Muscle layer of duodenum (tissue), 2 donors: Measurements from ENCODE around the gene SIRPB2.

ENCODE experiments used
- H3K27ac ChIP-seq: one replicate; pipeline ENCODE4 v1.7.0; 2013; ENCODE audit warnings: mild to moderate bottlenecking, low read length
- H3K27me3 ChIP-seq: one replicate; pipeline ENCODE4 v1.7.0; 2013; ENCODE audit warnings: low read depth, mild to moderate bottlenecking, control low read depth, low read length
- H3K36me3 ChIP-seq, 2 donors: one replicate each; pipeline ENCODE4 v1.7.0; 2013; ENCODE audit warnings: low read length in 2 of 2, control low read depth in 1 of 2, mild to moderate bottlenecking in 1 of 2; ENCODE audit not compliant: insufficient read depth in 2 of 2, control insufficient read depth in 1 of 2
- H3K4me1 ChIP-seq, 2 donors: one replicate each; pipeline ENCODE4 v1.7.0; 2013; ENCODE audit warnings: low read length in 2 of 2, mild to moderate bottlenecking in 2 of 2, control low read depth in 1 of 2, moderate library complexity in 1 of 2; ENCODE audit not compliant: insufficient read depth in 2 of 2, control insufficient read depth in 1 of 2
- H3K4me3 ChIP-seq, 2 donors: one replicate each; pipeline ENCODE4 v1.7.0; 2013; ENCODE audit warnings: low read length in 2 of 2, low read depth in 1 of 2, mild to moderate bottlenecking in 1 of 2
- H3K9me3 ChIP-seq, 2 donors: one replicate each; pipeline ENCODE4 v1.7.0; 2013; ENCODE audit warnings: low read length in 2 of 2, control low read depth in 1 of 2, mild to moderate bottlenecking in 1 of 2; ENCODE audit not compliant: control insufficient read depth in 1 of 2
- donor health status: healthy.

The SIRPB2 gene

DNA sequence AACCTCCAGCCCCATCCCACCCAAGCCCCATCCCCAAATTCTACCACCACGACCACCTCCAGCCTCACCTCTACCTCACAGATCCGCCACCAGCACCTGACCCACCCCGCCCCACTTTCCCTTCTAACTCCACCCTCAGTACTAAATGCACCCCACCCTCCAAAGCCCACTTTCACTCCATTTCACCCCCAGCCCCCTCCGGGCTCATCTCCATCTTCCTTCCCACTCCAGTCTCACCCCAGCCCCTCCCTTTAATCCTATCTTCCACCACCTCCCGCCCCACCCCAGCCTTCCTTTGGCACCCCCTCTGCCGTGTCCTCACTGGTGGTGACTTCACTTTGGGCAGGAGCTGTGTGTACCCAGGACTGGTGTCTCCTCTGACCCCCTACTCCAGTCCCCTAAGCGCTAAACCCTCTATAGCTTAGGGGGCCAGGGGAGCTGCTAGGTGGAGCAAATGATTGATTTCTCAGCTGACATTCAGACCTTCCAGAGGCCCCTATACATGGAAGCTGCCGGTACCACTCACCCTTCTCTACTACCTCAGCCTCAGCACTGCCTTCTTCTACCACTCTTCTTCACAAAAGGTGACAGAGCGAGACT is 21.8 kb downstream of the SIRPB2 start:
- Histone ChIP-seq H3K27ac (no peak overlapping the region), H3K4me1 (peaks cover 10 to 24% of the 10 kb centered on the region in 2 donors), H3K27me3 (no peaks in the 10 kb centered on the region), H3K9me3 (no peaks in the 10 kb centered on the region), H3K36me3 (peaks cover under 1 to 1% of the 10 kb centered on the region in 2 donors), H3K4me3 (no peak overlapping the region)

DNA sequence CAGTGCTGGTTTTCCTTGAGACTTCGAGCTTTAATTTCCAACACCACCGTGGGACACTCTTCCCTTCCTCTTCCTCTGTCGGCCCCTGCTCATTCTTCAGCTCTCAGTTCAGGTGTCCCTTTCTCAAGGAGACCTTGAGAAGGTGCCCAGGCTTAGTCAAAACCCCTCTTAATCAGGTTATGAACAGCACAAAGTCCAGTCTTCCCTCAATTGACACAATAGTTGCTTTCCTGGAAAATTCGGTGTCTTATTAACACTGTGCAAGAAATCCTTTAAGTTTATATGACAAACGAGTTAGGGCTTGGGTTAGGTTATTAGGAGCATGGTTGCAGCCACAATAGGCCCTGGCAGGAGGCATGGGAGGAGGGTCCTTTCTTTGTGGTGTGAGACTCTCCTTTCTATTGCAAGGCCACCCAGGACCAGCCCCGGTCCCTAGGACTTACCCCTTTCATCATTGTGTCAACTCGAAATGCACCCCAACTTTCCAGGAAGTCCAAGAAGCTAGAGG is 23.0 kb downstream of the SIRPB2 start:
- peaks cover 10 to 35% of the 10 kb centered on the region in 2 donors for H3K4me1 ChIP-seq
- H3K36me3 ChIP-seq, result peaks cover 4 to 13% of the 10 kb centered on the region in 2 donors
- H3K27ac ChIP-seq, result peak overlapping the region; percentile 69
- H3K9me3 ChIP-seq, result no peaks in the 10 kb centered on the region
- H3K4me3 ChIP-seq, result no peak overlapping the region
- H3K27me3 ChIP-seq, result no peaks in the 10 kb centered on the region

DNA sequence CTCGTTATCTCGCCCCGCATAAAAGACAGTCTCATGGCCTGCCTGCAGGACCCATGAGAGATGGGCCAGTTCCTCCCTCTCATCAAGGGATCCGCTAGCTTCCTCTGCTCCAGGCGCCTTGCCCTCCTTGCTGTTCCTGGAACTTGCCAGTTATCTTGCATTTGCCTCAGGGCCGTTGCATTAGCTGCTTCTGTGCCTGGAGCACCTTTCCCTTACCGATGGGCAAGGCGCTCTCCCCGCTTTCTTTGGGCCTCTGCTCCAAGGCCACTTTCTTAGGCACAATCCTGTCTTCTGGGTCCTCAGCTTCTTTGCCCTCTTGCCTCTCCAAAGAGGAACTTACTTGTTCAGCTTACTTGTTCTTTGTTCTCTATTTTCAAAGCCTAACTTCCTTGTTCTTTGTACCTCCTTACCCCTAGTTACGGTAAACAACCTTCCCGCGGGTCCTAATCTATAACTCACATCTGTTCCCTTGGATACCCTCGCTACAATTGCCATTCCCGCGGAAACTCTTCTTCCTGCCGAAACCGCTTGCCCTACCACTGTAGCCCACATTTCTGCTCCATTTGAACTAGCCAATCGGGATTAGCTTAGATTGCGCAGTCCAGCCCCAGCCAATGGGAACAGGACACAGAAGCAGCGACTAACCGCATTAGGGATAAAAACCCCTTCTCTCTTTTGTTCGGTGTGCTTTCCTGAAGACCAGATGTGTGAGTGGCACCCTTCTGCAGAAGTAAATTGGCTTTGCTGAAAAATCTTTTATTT is 23.7 kb downstream of the SIRPB2 start:
- Histone ChIP-seq H3K4me3 (peak overlapping the region; percentile 64 to 99), H3K27me3 (no peaks in the 10 kb centered on the region), H3K27ac (peak overlapping the region; percentile 84), H3K36me3 (peaks cover 4 to 16% of the 10 kb centered on the region in 2 donors), H3K4me1 (peaks cover 10 to 38% of the 10 kb centered on the region in 2 donors), H3K9me3 (no peaks in the 10 kb centered on the region)

GRCh38 chr20:1467082-1467354 is 24.2 kb downstream of the SIRPB2 start:
- H3K4me3 ChIP-seq, result peak overlapping the region; percentile 64 to 99
- peak overlapping the region; percentile 84 for H3K27ac ChIP-seq

DNA sequence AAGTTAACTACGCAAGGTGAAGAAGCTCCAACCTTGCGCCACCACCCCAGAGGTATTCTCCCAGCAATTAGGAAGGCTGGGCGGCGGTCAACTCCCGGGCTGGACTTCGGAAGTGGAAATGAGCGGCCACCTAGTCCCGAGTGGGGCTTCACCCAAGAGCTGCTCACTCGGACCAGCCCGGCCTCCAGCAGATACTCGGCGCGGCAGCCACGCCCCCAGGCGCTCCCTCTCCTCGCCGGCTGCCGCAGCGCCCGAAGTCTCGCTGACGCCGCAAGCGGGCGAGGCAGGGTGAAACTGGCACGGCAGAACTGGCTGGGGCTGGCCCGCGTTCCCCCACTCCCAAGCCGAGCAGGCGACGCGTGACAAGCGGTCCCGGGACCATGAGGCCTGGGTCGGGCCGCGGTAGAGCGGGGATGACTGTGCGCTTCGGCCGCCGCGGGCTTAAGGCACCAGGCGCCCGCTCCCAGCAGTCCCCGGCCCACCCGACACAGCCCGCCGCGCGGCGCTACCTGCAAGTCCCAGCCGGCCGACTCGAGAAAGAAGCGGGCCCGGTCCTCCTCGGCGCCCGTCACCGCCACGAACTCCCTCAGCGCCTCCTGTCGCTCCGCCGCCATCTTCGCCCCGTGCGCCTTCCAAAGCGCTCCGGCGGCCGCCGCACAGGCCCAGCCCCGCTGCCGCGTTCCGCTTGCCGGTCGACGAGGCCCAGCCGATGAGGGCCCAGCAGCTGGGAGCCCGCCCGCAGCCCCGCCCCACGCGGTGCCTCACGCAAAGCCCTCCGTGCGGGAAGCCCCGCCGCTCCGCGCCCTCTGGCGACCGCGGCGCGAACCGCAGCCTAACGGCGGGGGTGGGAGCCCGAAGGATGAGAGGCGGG is 24.8 kb downstream of the SIRPB2 start, which contains the start of gene NSFL1C:
Gene NSFL1C, minus strand, starts transcription at position 639 of the 871 bp plus-strand sequence. Its CDS starts 25 bp downstream, at position 614.
- Histone ChIP-seq H3K4me3 (peak within 1 kb of the TSS; percentile 83 to 99), H3K4me1 (peaks cover 10 to 38% of the 10 kb centered on the region in 2 donors), H3K27ac (peak within 1 kb of the TSS; percentile 84), H3K27me3 (no peaks in the 10 kb centered on the region), H3K9me3 (no peaks in the 10 kb centered on the region), H3K36me3 (peaks cover 7 to 25% of the 10 kb centered on the region in 2 donors)

More at GRCh38 chr20:1467082-1467354, 24.2 kb downstream of the SIRPB2 start:
- H3K4me1 ChIP-seq, result peaks cover 10 to 38% of the 10 kb centered on the region in 2 donors
- no peaks in the 10 kb centered on the region for H3K27me3 ChIP-seq
- H3K9me3 ChIP-seq, result no peaks in the 10 kb centered on the region
- peaks cover 4 to 20% of the 10 kb centered on the region in 2 donors for H3K36me3 ChIP-seq

- Histone ChIP-seq H3K4me1 (peaks cover 10 to 38% of the 10 kb centered on the region in 2 donors), H3K27ac (peak overlapping the region; percentile 74), H3K27me3 (no peaks in the 10 kb centered on the region), H3K36me3 (peaks cover 15 to 33% of the 10 kb centered on the region in 2 donors), H3K9me3 (no peaks in the 10 kb centered on the region), H3K4me3 (peak overlapping the region; percentile 83 to 99)
Measured at GRCh38 chr20:1465470-1466210, 25.6 kb downstream of the SIRPB2 start.

DNA sequence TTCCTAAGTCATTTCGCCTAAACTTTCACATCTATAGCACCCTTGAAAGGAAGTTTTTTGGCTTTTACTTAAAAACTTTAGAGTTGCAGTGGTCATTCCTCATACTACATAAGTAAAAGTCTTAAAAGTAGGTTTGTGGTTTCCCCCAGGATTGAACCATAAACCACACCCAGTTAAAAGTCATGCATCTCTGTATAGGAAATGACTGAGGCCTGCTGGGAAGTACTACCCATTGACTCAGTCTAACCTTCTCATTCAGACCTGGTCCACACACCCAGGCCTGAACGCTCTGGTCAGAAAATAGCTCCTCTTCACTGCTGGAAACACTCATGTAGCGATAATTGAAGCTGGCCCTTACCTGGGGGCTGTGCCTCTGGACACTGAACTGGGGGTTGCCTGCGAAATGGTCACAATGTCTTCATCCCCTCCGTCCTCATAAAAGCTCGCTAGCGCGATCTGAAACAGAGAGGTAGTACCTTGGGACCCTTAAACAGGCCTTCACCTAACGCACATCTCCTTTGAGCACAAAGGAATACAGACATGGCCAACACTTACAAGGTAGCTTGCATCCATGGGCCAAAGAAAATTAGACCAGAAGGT is 27.1 kb downstream of the SIRPB2 start:
- peaks cover 10 to 38% of the 10 kb centered on the region in 2 donors for H3K4me1 ChIP-seq
- H3K27ac ChIP-seq, result no peak overlapping the region

GRCh38 chr20:1462834-1463233 is 28.4 kb downstream of the SIRPB2 start:
- Histone ChIP-seq H3K4me1 (peaks cover 10 to 38% of the 10 kb centered on the region in 2 donors), H3K27me3 (no peaks in the 10 kb centered on the region), H3K4me3 (no peak overlapping the region), H3K27ac (no peak overlapping the region), H3K9me3 (no peaks in the 10 kb centered on the region), H3K36me3 (peaks cover 41 to 57% of the 10 kb centered on the region in 2 donors)

More for the DNA sequence above, 27.1 kb downstream of the SIRPB2 start:
- H3K36me3 ChIP-seq, result peaks cover 31 to 48% of the 10 kb centered on the region in 2 donors
- H3K9me3 ChIP-seq, result no peaks in the 10 kb centered on the region
- H3K27me3 ChIP-seq, result no peaks in the 10 kb centered on the region
- H3K4me3 ChIP-seq, result no peak overlapping the region

DNA sequence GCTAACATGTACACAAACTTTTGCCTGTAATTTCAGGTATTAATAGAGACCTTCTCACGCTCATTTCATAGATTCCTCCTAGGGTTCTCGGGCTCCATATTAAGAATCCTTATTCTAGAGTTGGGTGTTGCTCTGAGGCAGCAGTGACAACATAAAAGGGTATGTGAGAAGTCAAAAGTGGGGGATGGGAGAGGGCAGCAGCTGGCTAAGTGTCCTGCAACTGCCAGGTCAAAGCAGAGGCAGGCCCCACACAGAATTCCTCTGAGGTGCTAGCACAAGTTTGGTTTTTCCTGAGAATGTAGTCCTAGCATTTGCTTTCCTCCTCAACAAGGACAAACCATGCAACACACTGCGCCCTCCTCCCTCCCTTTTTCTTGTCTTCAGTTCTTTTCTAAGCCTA is 29.2 kb downstream of the SIRPB2 start:
- Histone ChIP-seq H3K27me3 (no peaks in the 10 kb centered on the region), H3K4me3 (no peak overlapping the region), H3K36me3 (peaks cover 47 to 65% of the 10 kb centered on the region in 2 donors), H3K4me1 (peaks cover 10 to 34% of the 10 kb centered on the region in 2 donors), H3K27ac (no peak overlapping the region), H3K9me3 (no peaks in the 10 kb centered on the region)

DNA sequence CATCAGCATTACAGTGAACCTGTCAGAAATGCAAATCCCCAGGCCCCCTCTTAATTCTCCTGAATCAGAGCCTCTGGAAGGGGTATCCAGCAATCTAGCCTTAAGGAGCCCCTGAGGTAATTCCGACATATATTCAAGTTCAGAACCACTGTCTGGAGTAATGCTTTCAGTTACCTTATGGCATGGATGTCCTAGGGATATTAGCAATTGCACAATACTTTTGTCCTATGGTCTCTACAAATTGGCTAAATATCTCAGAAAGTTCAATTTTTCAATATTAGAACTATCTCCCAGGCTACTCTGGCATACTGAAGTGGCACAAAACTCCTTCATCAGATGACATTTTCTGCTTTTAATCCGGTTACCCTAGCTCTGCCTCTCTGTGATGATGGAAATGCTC is 30.9 kb downstream of the SIRPB2 start:
- Histone ChIP-seq H3K27ac (no peak overlapping the region), H3K27me3 (no peaks in the 10 kb centered on the region), H3K4me3 (no peak overlapping the region), H3K9me3 (no peaks in the 10 kb centered on the region), H3K36me3 (peaks cover 63 to 76% of the 10 kb centered on the region in 2 donors), H3K4me1 (peaks cover 3 to 23% of the 10 kb centered on the region in 2 donors)
